ENCODE data around the gene TRPV3. TPM values are rescaled to one million over a fixed set of nuclear protein-coding genes. Genes with fewer than 3 reads are reported as not detected.

TRPV3 gene
- total and polyA plus RNA-seq, 2 of the 8 experiments (the other 6 are each of a cell fraction or from before 2014, with no cell fraction given) = 0.56 to 1.0 TPM

- Histone ChIP-seq H4K8ac (ENCODE audit: extremely low read depth, insufficient read depth, low read length) (peak overlapping the region; percentile 46), H2BK120ac (replicated peaks; ENCODE audit: low read depth, low read length) (no peak overlapping the region), H2BK15ac (ENCODE audit: low read length) (peak overlapping the region; percentile 53; the same call in 1 of the 2 replicates), H3K23ac (ENCODE audit: insufficient read length) (no peak overlapping the region), H3K27ac (ENCODE audit: low read depth, low read length) (no peak overlapping the region), H3K4ac (replicated peaks; ENCODE audit: insufficient read length, low read depth, low read length) (no peak overlapping the region), H3K56ac (replicated peaks; ENCODE audit: insufficient read length, low read depth, low read length) (no peak overlapping the region), H3K23me2 (ENCODE audit: low read depth, low read length) (no peaks in the 10 kb centered on the region), H4K91ac (replicated peaks; ENCODE audit: insufficient read length, low read length) (no peak overlapping the region), H2BK20ac (ENCODE audit: low read length) (no peak overlapping the region), H3K18ac (ENCODE audit: extremely low read depth, low read length) (no peak overlapping the region), H2AK5ac (ENCODE audit: low read depth, low read length) (no peak overlapping the region), H3K9me3 (ENCODE audit: insufficient read depth in 2 of 2, low read depth in 1 of 2, low read length in 1 of 2) (no peaks in the 10 kb centered on the region), H2AFZ (ENCODE audit: low read length) (peak overlapping the region; percentile 41; the same call in 1 of the 2 replicates), H4K5ac (ENCODE audit: insufficient read length, low read depth, low read length) (no peak overlapping the region), H3K36me3 (ENCODE audit: control insufficient read depth in 2 of 4, insufficient read depth in 4 of 4, low read length in 3 of 4) (no peaks in the 10 kb centered on the region), H4K20me1 (replicated peaks in 1 of 2; ENCODE audit: control insufficient read depth in 1 of 2, insufficient read depth in 2 of 2, low read length in 2 of 2) (no peaks in the 10 kb centered on the region), H3K79me1 (ENCODE audit: low read depth, low read length) (no peaks in the 10 kb centered on the region), H3K79me2 (ENCODE audit: control insufficient read depth in 1 of 2, insufficient read depth in 2 of 2, low read length in 2 of 2) (no peaks in the 10 kb centered on the region), H3K4me2 (ENCODE audit: insufficient read depth in 1 of 2, low read depth in 2 of 2, low read length in 2 of 2) (no peak overlapping the region), H3K14ac (ENCODE audit: insufficient read length) (no peak overlapping the region), H2BK5ac (ENCODE audit: low read depth, low read length) (0 out of 2 replicates have a peak overlapping the region, but pooled peaks have one; percentile 3), H2BK12ac (ENCODE audit: low read depth, low read length) (no peak overlapping the region), H3K4me1 (replicated peaks in 1 of 4; ENCODE audit: control insufficient read depth in 3 of 4, insufficient read depth in 4 of 4, low read length in 3 of 4) (peaks cover 0 to 4% (median 0%) of the 10 kb centered on the region in 4 experiments; a peak in 3 of 7 replicates), H3K4me3 (ENCODE audit: extremely low read depth in 1 of 4, insufficient read depth in 2 of 4, low read depth in 3 of 4, low read length in 4 of 4) (no peak overlapping the region), H3K9ac (replicated peaks in 1 of 4; ENCODE audit: extremely low read depth in 1 of 4, low read depth in 3 of 4, low read length in 3 of 4) (no peak overlapping the region), H3K27me3 (replicated peaks in 1 of 4; ENCODE audit: control insufficient read depth in 3 of 4, extremely low read depth in 1 of 4, insufficient read depth in 3 of 4, low read length in 3 of 4) (no peaks in the 10 kb centered on the region)
- WGBS, 2 experiments (ENCODE audit: extremely low coverage in 1 of 2, insufficient coverage in 1 of 2, insufficient read length in 1 of 2, insufficient replicate concordance in 2 of 2, low coverage in 1 of 2, low lambda C conversion rate in 2 of 2, missing lambda C conversion rate in 1 of 2) = 88% methylated on average over 24 of the region's 25 CpGs; no CpG with 5 or more reads in 1 of the 2 experiments
- no peak for TF ChIP-seq POLR2AphosphoS5 (IDR thresholded peaks at IDR 0.05; ENCODE audit: low read depth, low read length)
- TF ChIP-seq SP4 (IDR thresholded peaks at IDR 0.05; ENCODE audit: low read length) = no peak
- TF ChIP-seq POU5F1 (IDR thresholded peaks at IDR 0.05; ENCODE audit: low read depth, low read length) = no peak
- no peak for TF ChIP-seq SAP30 (IDR thresholded peaks at IDR 0.05; ENCODE audit: insufficient read depth, insufficient replicate concordance, low read length)
- no peak for TF ChIP-seq SIRT6 (IDR thresholded peaks at IDR 0.05; ENCODE audit: low read length)
- no peak for FAIRE-seq
- no peak for DNase-seq (ENCODE audit: low read depth in 1 of 2, low spot score in 2 of 2)
- POLR2A ChIA-PET (ENCODE audit: partially characterized antibody) = no interaction called here
- CTCF ChIA-PET (ENCODE audit: partially characterized antibody) = interaction anchor here (1.5 kb wide), 1 partner anchor 89 kb away, joined by 5 read pairs; no protein-coding TSS in a partner anchor
Measured at GRCh38 chr17:3558603-3559269, 1.1 kb upstream of the TRPV3 start.

Data from H1 (cell line).